Ishikawa (cell line): ENCODE data around the gene MPV17.
A peak's percentile ranks its signal among the peaks of the same experiment; 100 is the strongest.

Source experiments
- CEBPB ChIP-seq: IDR thresholded peaks from 2 replicates; pipeline ENCODE4 v1.6.1; 2012
- CREB1 ChIP-seq: IDR thresholded peaks from 2 replicates; pipeline ENCODE4 v1.6.1; 2012; ENCODE audit warnings: low read depth
- EGR1 ChIP-seq: IDR thresholded peaks from 2 replicates; pipeline ENCODE4 v1.6.1; 2012
- EP300 ChIP-seq: IDR thresholded peaks from 2 replicates; pipeline ENCODE4 v1.6.1; 2012; ENCODE audit warnings: borderline replicate concordance
- FOXM1 ChIP-seq: IDR thresholded peaks from 2 replicates; pipeline ENCODE4 v1.6.1; 2012; ENCODE audit warnings: low read depth, borderline replicate concordance
- MAX ChIP-seq: IDR thresholded peaks from 2 replicates; pipeline ENCODE4 v1.6.1; 2012
- NFIC ChIP-seq: IDR thresholded peaks from 2 replicates; pipeline ENCODE4 v1.6.1; 2012
- RAD21 ChIP-seq: IDR thresholded peaks from 2 replicates; pipeline ENCODE4 v1.6.1; 2012; ENCODE audit warnings: low read depth
- REST ChIP-seq: IDR thresholded peaks from 2 replicates; pipeline ENCODE4 v1.6.1; 2012; ENCODE audit warnings: low read depth, mild to moderate bottlenecking
- TAF1 ChIP-seq: IDR thresholded peaks from 2 replicates; pipeline ENCODE4 v1.6.1; 2012; ENCODE audit warnings: low read depth, mild to moderate bottlenecking
- TCF12 ChIP-seq: IDR thresholded peaks from 2 replicates; pipeline ENCODE4 v1.6.1; 2012; ENCODE audit warnings: low read depth
- TEAD4 ChIP-seq: IDR thresholded peaks from 2 replicates; pipeline ENCODE4 v1.6.1; 2012
- USF1 ChIP-seq: IDR thresholded peaks from 2 replicates; pipeline ENCODE4 v1.6.1; 2012
- YY1 ChIP-seq: IDR thresholded peaks from 2 replicates; pipeline ENCODE4 v1.6.1; 2012; ENCODE audit warnings: low read depth
- ZBTB7A ChIP-seq: IDR thresholded peaks from 2 replicates; pipeline ENCODE4 v1.6.1; 2012; ENCODE audit warnings: low read depth

MPV17 gene

GRCh38 chr2:27294928-27295327 lies 28.0 kb downstream of the MPV17 start:
- TF ChIP-seq TAF1 (no peak), FOXM1 (no peak), CEBPB (no peak), EP300 (no peak), YY1 (no peak), CREB1 (no peak), TCF12 (no peak), USF1 (no peak), NFIC (no peak), EGR1 (no peak), ZBTB7A (no peak), MAX (no peak), RAD21 (no peak), TEAD4 (no peak), REST (no peak)

GRCh38 chr2:27291865-27292264 lies 31.0 kb downstream of the MPV17 start:
- no peak for TF ChIP-seq EGR1
- TF ChIP-seq RAD21: peak; percentile 49
- TF ChIP-seq TEAD4: no peak

- no peak for TF ChIP-seq EGR1
- no peak for TF ChIP-seq TEAD4
- TF ChIP-seq YY1: no peak
- TF ChIP-seq CREB1: no peak
- TF ChIP-seq ZBTB7A: no peak
- no peak for TF ChIP-seq NFIC
- TF ChIP-seq MAX: no peak
Observed at GRCh38 chr2:27290549-27290948, 32.3 kb downstream of the MPV17 start.

GRCh38 chr2:27288610-27289009 lies 34.3 kb downstream of the MPV17 start:
- TF ChIP-seq FOXM1 (no peak), CEBPB (no peak), EP300 (no peak), NFIC (no peak), USF1 (no peak)

- no peak for TF ChIP-seq MAX
- TF ChIP-seq FOXM1: no peak
- TF ChIP-seq USF1: no peak
- TF ChIP-seq TCF12: no peak
- no peak for TF ChIP-seq TAF1
- TF ChIP-seq EP300: no peak
- no peak for TF ChIP-seq NFIC
- TF ChIP-seq ZBTB7A: no peak
- no peak for TF ChIP-seq CEBPB
- TF ChIP-seq RAD21: no peak
- no peak for TF ChIP-seq REST
Observed at GRCh38 chr2:27285481-27285880, 37.4 kb downstream of the MPV17 start.

GRCh38 chr2:27284996-27285395 lies 37.9 kb downstream of the MPV17 start:
- TF ChIP-seq YY1: no peak
- TF ChIP-seq CREB1: no peak
- no peak for TF ChIP-seq ZBTB7A
- no peak for TF ChIP-seq MAX
- no peak for TF ChIP-seq EP300
